ENCODE results near the gene FEN1. TPM values are rescaled to one million over a fixed set of nuclear protein-coding genes. Genes with fewer than 3 reads are reported as not detected.
A peak's percentile ranks its signal among the peaks of the same experiment; 100 is the strongest.

The FEN1 gene
- total and polyA plus RNA-seq, 2 experiments from 2014 or later, result 29.0 to 31.5 TPM

DNA sequence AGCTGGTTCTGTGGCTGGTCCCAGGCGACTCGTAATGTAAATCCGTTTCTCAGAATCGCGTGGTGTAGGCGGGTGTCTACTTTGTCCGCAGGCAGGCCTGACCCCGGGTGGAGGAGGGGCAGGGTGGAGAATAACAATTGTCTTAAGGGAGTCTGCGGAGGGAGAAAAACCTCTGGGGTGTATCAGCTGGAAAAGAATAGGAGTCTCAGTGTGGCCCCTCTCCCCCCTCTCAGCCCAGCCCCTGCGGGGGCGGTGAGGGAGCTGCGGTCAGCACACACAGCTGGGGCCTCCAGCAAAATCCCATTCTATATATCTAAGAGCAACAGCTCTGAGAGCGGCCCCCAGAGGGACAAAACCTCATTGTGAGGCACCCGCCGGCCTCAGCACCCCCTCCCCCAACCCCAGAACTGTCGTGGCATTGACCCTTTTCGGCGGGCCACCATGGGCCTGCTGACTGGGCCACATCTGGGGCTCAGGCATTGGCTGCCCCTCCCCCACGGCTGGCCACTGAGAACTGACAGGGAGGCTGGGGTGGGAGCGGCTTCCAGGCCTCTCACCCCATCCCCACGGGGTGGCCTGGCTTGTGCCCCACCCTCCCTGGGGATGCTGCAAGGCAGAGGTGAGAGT is 43.0 kb upstream of the FEN1 start:
- TF ChIP-seq EZH2phosphoT487 (IDR thresholded peaks at IDR 0.05; ENCODE audit: insufficient read depth, low read depth) (no peak), EZH2 (IDR thresholded peaks at IDR 0.05; ENCODE audit: insufficient read depth, poor library complexity, severe bottlenecking) (no peak)
- H2AFZ ChIP-seq, result no peak overlapping the region
- no peak overlapping the region for H3K4me2 ChIP-seq (ENCODE audit: unreplicated experiment)
- H3K36me3 ChIP-seq (ENCODE audit: low read depth), result no peaks in the 10 kb centered on the region
- H3K9ac ChIP-seq, result no peak overlapping the region
- no peaks in the 10 kb centered on the region for H3K9me2 ChIP-seq (ENCODE audit: insufficient read depth)
- H3K4me3 ChIP-seq, result no peak overlapping the region
- in situ Hi-C loops (cut with MboI), result no loop called here
- no peak for DNase-seq
- no peaks in the 10 kb centered on the region for H3K9me3 ChIP-seq (ENCODE audit: low read depth)
- 0 out of 2 replicates have a peak, but pooled peaks cover 3% of the 10 kb centered on the region for H3K4me1 ChIP-seq (ENCODE audit: insufficient read depth)
- no peaks in the 10 kb centered on the region for H3K79me2 ChIP-seq (ENCODE audit: insufficient read depth)
- H3K27me3 ChIP-seq (replicated peaks; ENCODE audit: insufficient read depth), result no peaks in the 10 kb centered on the region
- H3F3A ChIP-seq (ENCODE audit: insufficient read depth), result no peaks in the 10 kb centered on the region
- no peak overlapping the region for H3K27ac ChIP-seq
- H4K20me1 ChIP-seq (ENCODE audit: insufficient read depth), result no peaks in the 10 kb centered on the region
- WGBS, 2 experiments (ENCODE audit: low coverage in 1 of 2, low lambda C conversion rate in 2 of 2, missing lambda C conversion rate in 2 of 2), result 73% methylated on average over 17 to 21 of the region's 21 CpGs

DNA sequence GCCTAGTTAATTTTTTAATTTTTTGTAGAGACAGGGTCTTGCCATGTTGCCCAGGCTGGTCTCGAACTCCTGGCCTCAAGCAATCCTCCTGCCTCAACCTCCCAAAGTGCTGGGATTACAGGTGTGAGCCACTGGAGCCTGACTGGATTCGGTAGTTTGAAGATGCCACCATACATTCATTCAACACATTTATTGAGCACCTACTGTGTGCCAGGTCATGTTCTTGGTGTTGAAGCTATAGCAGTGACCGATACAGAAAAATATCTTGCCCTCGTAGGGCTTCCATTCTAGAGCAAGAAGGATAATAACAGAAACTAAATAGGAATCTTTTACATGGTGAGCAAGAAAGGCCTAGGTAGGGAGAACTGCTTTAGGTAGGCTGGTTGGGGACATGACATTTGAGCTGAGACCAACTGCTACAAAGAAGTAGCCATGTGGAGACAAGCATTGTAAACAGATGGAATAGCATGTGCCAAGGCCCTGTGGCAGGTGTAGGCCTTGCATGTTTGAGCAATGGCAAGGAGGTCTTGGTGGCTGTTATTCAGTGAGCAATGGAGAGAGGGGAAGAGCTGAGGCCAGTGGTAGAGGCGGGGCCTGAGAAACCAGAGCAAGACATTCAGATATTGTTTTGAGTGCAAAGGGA is 42.0 kb upstream of the FEN1 start:
- Histone ChIP-seq H3K4me2 (ENCODE audit: unreplicated experiment) (no peak overlapping the region), H3K4me3 (no peak overlapping the region), H3K36me3 (ENCODE audit: low read depth) (no peaks in the 10 kb centered on the region), H3K79me2 (ENCODE audit: insufficient read depth) (no peaks in the 10 kb centered on the region), H4K20me1 (ENCODE audit: insufficient read depth) (no peaks in the 10 kb centered on the region), H3F3A (ENCODE audit: insufficient read depth) (no peaks in the 10 kb centered on the region), H3K9me3 (ENCODE audit: low read depth) (no peaks in the 10 kb centered on the region), H3K9me2 (ENCODE audit: insufficient read depth) (no peaks in the 10 kb centered on the region), H3K9ac (no peak overlapping the region), H3K27ac (no peak overlapping the region), H3K27me3 (replicated peaks; ENCODE audit: insufficient read depth) (no peaks in the 10 kb centered on the region), H2AFZ (no peak overlapping the region), H3K4me1 (ENCODE audit: insufficient read depth) (0 out of 2 replicates have a peak, but pooled peaks cover 3% of the 10 kb centered on the region)
- no peak for DNase-seq
- in situ Hi-C loops (cut with MboI), result no loop called here
- TF ChIP-seq EZH2phosphoT487 (IDR thresholded peaks at IDR 0.05; ENCODE audit: insufficient read depth, low read depth) (no peak), EZH2 (IDR thresholded peaks at IDR 0.05; ENCODE audit: insufficient read depth, poor library complexity, severe bottlenecking) (no peak)
- 90 to 91% methylated on average over 5 of the region's 5 CpGs for WGBS, 2 experiments (ENCODE audit: low coverage in 1 of 2, low lambda C conversion rate in 2 of 2, missing lambda C conversion rate in 2 of 2)

DNA sequence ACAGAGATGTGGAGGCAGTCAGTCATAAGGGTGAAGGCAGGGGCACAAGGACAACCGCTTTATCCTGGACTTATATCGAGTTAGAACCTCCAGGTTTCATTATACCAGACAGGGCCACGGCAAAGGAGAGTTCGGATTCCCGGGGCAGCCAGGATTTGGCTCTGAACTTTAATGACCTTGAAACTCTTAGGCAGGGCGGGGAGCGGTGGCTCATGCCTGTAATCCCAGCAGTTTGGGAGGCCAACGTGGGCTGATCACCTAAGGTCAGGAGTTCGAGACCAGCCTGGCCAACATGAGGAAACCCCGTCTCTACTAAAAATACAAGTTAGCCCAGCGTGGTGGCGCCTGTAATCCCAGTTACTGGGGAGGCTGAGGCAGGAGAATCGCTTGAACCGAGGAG is 41.3 kb upstream of the FEN1 start:
- TF ChIP-seq EZH2 (IDR thresholded peaks at IDR 0.05; ENCODE audit: insufficient read depth, poor library complexity, severe bottlenecking), result no peak
- TF ChIP-seq EZH2phosphoT487 (IDR thresholded peaks at IDR 0.05; ENCODE audit: insufficient read depth, low read depth), result no peak
- WGBS, 2 experiments (ENCODE audit: low coverage in 1 of 2, low lambda C conversion rate in 2 of 2, missing lambda C conversion rate in 2 of 2), result 83 to 84% methylated on average over 14 of the region's 14 CpGs

DNA sequence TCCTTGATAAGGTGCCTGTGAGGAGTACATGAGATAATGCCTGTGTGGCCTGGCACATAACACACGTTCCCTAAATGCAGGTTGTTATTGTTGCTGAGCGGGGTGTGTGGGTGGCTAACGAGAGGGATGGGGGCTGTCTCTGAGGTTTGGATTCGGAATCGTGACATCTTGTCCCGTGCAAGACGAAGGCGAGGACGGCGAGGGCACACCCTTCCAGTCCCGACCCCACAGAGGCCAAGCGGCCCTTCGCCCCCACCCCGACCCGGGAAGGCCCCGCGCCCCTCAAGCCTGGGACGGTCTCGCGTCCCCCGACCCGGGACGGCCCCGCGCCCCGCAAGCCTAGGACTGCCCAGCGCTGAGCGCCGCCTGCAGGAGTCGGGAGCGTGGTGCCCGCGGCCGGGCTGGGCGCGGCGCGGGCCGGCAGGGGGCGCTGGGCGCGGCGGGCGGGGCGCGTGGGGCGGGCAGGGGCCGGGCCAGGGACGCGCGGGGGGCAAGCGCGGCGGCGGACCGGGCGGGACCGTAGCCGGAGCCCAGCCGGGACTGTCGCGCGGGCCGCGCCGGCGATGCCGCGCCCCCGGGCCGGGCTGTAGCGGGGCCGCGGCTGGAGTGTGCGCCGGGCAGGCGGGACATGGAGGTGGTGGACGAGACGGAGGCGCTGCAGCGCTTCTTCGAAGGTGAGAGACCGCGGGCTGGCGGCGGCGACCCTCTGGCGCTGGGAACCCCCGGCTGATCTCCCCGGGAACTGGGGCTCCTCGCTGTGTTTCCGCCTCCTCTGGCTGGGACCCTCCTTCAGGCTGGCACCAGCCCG is 40.4 kb upstream of the FEN1 start, which contains the start of gene MYRF:
TSS of gene MYRF (plus strand) at position 520 of the 808 bp plus-strand sequence. CDS start at position 629, 109 bp downstream.
- in situ Hi-C loops (cut with MboI), result no loop called here
- H3K4me1 ChIP-seq (ENCODE audit: insufficient read depth), result 0 out of 2 replicates have a peak, but pooled peaks cover 3% of the 10 kb centered on the region
- H2AFZ ChIP-seq, result peak within 1 kb of the TSS; percentile 87
- H3K9me3 ChIP-seq (ENCODE audit: low read depth), result no peaks in the 10 kb centered on the region
- no peaks in the 10 kb centered on the region for H3K27me3 ChIP-seq (replicated peaks; ENCODE audit: insufficient read depth)
- peak within 1 kb of the TSS; percentile 59 for H3K4me2 ChIP-seq (ENCODE audit: unreplicated experiment)
- no peaks in the 10 kb centered on the region for H3K9me2 ChIP-seq (ENCODE audit: insufficient read depth)
- H3K4me3 ChIP-seq, result peak within 1 kb of the TSS; percentile 62
- H3K27ac ChIP-seq, result no peak within 1 kb of the TSS
- H3K36me3 ChIP-seq (ENCODE audit: low read depth), result no peaks in the 10 kb centered on the region
- WGBS, 2 experiments (ENCODE audit: low coverage in 1 of 2, low lambda C conversion rate in 2 of 2, missing lambda C conversion rate in 2 of 2), result 3 to 4% methylated on average over 28 to 50 of the region's 93 CpGs
- H3K9ac ChIP-seq, result peak within 1 kb of the TSS; percentile 44; the same call in 1 of the 2 replicates
- no peaks in the 10 kb centered on the region for H3K79me2 ChIP-seq (ENCODE audit: insufficient read depth)
- DNase-seq, result peak; percentile 79
- no peaks in the 10 kb centered on the region for H4K20me1 ChIP-seq (ENCODE audit: insufficient read depth)
- no peak for TF ChIP-seq EZH2phosphoT487 (IDR thresholded peaks at IDR 0.05; ENCODE audit: insufficient read depth, low read depth)
- no peak for TF ChIP-seq EZH2 (IDR thresholded peaks at IDR 0.05; ENCODE audit: insufficient read depth, poor library complexity, severe bottlenecking)
- H3F3A ChIP-seq (ENCODE audit: insufficient read depth), result no peaks in the 10 kb centered on the region

More for the DNA sequence above, 41.3 kb upstream of the FEN1 start:
- no peaks in the 10 kb centered on the region for H3K9me3 ChIP-seq (ENCODE audit: low read depth)
- in situ Hi-C loops (cut with MboI), result no loop called here
- DNase-seq, result no peak
- no peaks in the 10 kb centered on the region for H3K79me2 ChIP-seq (ENCODE audit: insufficient read depth)
- no peak overlapping the region for H3K9ac ChIP-seq
- H3K4me1 ChIP-seq (ENCODE audit: insufficient read depth), result 0 out of 2 replicates have a peak, but pooled peaks cover 3% of the 10 kb centered on the region
- H3F3A ChIP-seq (ENCODE audit: insufficient read depth), result no peaks in the 10 kb centered on the region
- H3K36me3 ChIP-seq (ENCODE audit: low read depth), result no peaks in the 10 kb centered on the region
- no peaks in the 10 kb centered on the region for H3K9me2 ChIP-seq (ENCODE audit: insufficient read depth)
- no peak overlapping the region for H3K27ac ChIP-seq
- no peaks in the 10 kb centered on the region for H4K20me1 ChIP-seq (ENCODE audit: insufficient read depth)
- H3K27me3 ChIP-seq (replicated peaks; ENCODE audit: insufficient read depth), result no peaks in the 10 kb centered on the region
- no peak overlapping the region for H3K4me2 ChIP-seq (ENCODE audit: unreplicated experiment)
- no peak overlapping the region for H3K4me3 ChIP-seq
- no peak overlapping the region for H2AFZ ChIP-seq

Data from GM23248 (cell line).